Lower leg skin (tissue), 4 donors: ENCODE measurements around the gene RBM47. TPM values are rescaled to one million over a fixed set of nuclear protein-coding genes. Genes with fewer than 3 reads are reported as not detected.

ENCODE experiments used
- DNase-seq, 2 donors: peaks; one replicate each; pipeline ENCODE4 v3.0.0-alpha.2; 2019; ENCODE audit warnings: low spot score in 2 of 2
- H3K4me3 ChIP-seq: fragments of 200-600 bp; sonication (generic); 2 replicates; pipeline ENCODE4 v1.5.1; 2017; ENCODE audit warnings: mild to moderate bottlenecking, low read depth; ENCODE audit not compliant: poor library complexity, severe bottlenecking
- CTCF ChIP-seq, 3 donors: fragments of 450-650 bp; IDR thresholded peaks; one replicate each; pipeline ENCODE4 v1.5.1; 2016; ENCODE audit warnings: antibody characterized with exemption in 3 of 3, mild to moderate bottlenecking in 3 of 3, moderate library complexity in 2 of 3
- POLR2A ChIP-seq, 2 donors: fragments of 450-650 bp; IDR thresholded peaks; one replicate each; pipeline ENCODE4 v1.6.1; 2016 to 2017; ENCODE audit warnings: antibody characterized with exemption in 2 of 2, mild to moderate bottlenecking in 1 of 2, moderate library complexity in 1 of 2
- WGBS, 2 donors: methylation state at CpG; one replicate each; pipeline ENCODE4 v1.1.5; 2018; 5-methylcytosine and 5-hydroxymethylcytosine counted together
- intact Hi-C: fragments of 100-400 bp; cut with DNase I; formaldehyde crosslinking; loops from one replicate; pipeline ENCODE4 v1.15.0; 2023; ENCODE audit warnings: low total_unique reads
- total RNA-seq, 4 donors: library from RNA; depleted of rRNA; stranded (reverse); fragments of >200 nt; gene quantifications; one replicate each; pipeline ENCODE4 v1.1.0, GENCODE V29; 2016

RBM47 gene
- total RNA-seq, 4 donors from 2014 or later: 38.4 to 73.8 (median 46.9) TPM

GRCh38 chr4:40665842-40666241, 36.2 kb upstream of the RBM47 start:
- TF ChIP-seq POLR2A (IDR thresholded peaks at IDR 0.05) (no peak), CTCF (IDR thresholded peaks at IDR 0.05) (no peak)
- intact Hi-C loops: no loop called here
- H3K4me3 ChIP-seq: no peak overlapping the region
- DNase-seq: no peak

- 59 to 60% methylated on average over 10 of the region's 10 CpGs for WGBS, 2 donors
Measured at GRCh38 chr4:40662962-40663604, 33.4 kb upstream of the RBM47 start.

GRCh38 chr4:40661803-40662202, 32.1 kb upstream of the RBM47 start:
- WGBS, 2 donors: 80 to 81% methylated on average over 4 of the region's 4 CpGs
- intact Hi-C loops: no loop called here

More at GRCh38 chr4:40662962-40663604, 33.4 kb upstream of the RBM47 start:
- intact Hi-C loops: no loop called here
- DNase-seq: no peak
- no peak overlapping the region for H3K4me3 ChIP-seq
- TF ChIP-seq POLR2A (IDR thresholded peaks at IDR 0.05): no peak
- no peak for TF ChIP-seq CTCF (IDR thresholded peaks at IDR 0.05)

GRCh38 chr4:40656201-40656863, 26.7 kb upstream of the RBM47 start:
- intact Hi-C loops: no loop called here
- TF ChIP-seq POLR2A (IDR thresholded peaks at IDR 0.05) (no peak), CTCF (IDR thresholded peaks at IDR 0.05) (no peak)
- DNase-seq: no peak
- no peak overlapping the region for H3K4me3 ChIP-seq
- WGBS, 2 donors: 86 to 91% methylated on average over 9 of the region's 9 CpGs

More at GRCh38 chr4:40661803-40662202, 32.1 kb upstream of the RBM47 start:
- H3K4me3 ChIP-seq: no peak overlapping the region
- TF ChIP-seq POLR2A (IDR thresholded peaks at IDR 0.05) (no peak), CTCF (IDR thresholded peaks at IDR 0.05) (no peak)
- DNase-seq: no peak

- 73 to 87% methylated on average over 2 of the region's 2 CpGs for WGBS, 2 donors
- H3K4me3 ChIP-seq: no peak overlapping the region
- DNase-seq: no peak
- intact Hi-C loops: no loop called here
- TF ChIP-seq POLR2A (IDR thresholded peaks at IDR 0.05): no peak
- TF ChIP-seq CTCF (IDR thresholded peaks at IDR 0.05): no peak
Measured at GRCh38 chr4:40651280-40651679, 21.6 kb upstream of the RBM47 start.
